GM21390 (cell line): Measurements from ENCODE around the gene HADHA.
"Not testable (repeated sequence)": the region's sequence is repeated elsewhere in the genome, so short reads cannot be mapped to it uniquely, and the experiment has no call there.

Source experiments
- ATAC-seq: cut with Tn5 transposase; IDR thresholded peaks from one replicate; pipeline ENCODE4 v1.9.1; 2021; ENCODE audit not compliant: unreplicated experiment

Gene HADHA

GRCh38 chr2:26244309-26245230, at the start of gene HADHA, which contains the start of gene HADHB:
HADHA (minus strand) TSS chr2:26244632; CDS start chr2:26244596, 36 bp downstream.
HADHB (plus strand) TSS chr2:26244939; CDS start chr2:26254255, 9,316 bp downstream.
- ATAC-seq = peak; percentile 59

GRCh38 chr2:26292646-26293045, 48.2 kb upstream of the HADHA start:
- no peak for ATAC-seq

GRCh38 chr2:26290001-26290400, 45.6 kb upstream of the HADHA start:
- no peak for ATAC-seq

DNA sequence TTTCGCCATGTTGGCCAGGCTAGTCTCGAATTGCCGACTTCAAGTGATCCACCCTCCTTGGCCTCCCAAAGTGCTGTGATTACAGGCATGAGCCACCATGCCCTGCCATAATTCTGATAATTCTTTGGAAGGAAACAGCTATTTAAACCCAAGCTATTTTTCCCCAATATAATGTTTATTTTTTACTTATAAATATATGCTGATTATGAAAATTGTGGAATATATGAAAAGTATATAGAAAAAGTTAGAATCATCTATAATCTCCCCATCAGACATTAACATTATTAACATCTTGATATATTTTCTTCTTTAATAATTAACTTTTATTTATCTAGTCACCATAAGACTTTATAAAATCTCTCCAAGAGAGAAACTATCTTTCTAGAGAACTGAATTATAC, 41.5 kb upstream of the HADHA start:
- ATAC-seq = no peak

DNA sequence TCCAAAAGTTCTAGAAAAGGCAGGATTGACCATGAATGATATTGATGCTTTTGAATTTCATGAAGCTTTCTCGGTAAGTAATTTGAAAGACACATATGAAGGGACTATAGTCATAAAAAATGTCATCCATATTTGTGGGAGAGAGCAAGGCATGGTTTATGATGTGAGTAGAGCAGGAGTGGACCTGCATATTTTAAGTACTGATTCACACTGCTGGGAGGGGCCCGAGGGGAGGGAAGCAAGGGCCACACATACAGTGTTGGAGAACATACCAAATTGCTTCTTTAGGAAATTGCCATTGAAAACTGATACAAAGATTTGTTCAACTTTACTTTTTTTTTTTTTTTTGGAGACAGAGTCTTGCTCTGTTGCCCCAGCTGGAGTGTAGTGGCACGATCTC, 39.7 kb upstream of the HADHA start:
- no peak for ATAC-seq

- no peak for ATAC-seq
Measured at GRCh38 chr2:26283606-26284005, 39.2 kb upstream of the HADHA start.

GRCh38 chr2:26281226-26281625, 36.8 kb upstream of the HADHA start:
- ATAC-seq = no peak

DNA sequence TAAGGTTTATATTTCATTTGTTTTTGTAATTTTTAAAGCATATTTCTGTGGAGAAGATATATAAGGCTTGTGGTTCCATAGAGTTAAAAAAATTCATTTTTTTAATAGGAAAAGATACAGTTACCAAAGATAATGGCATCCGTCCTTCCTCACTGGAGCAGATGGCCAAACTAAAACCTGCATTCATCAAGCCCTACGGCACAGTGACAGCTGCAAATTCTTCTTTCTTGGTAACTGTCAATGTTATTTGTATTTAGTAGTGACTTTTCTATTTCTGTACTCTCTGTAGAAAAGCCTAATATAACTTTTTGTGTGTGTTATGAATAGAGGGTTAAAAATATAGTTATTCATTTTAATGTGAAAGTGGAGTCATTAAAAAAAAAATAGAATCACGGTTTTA, 35.5 kb upstream of the HADHA start:
- no peak for ATAC-seq

- ATAC-seq = no peak
Measured at GRCh38 chr2:26276484-26277227, 32.2 kb upstream of the HADHA start.

DNA sequence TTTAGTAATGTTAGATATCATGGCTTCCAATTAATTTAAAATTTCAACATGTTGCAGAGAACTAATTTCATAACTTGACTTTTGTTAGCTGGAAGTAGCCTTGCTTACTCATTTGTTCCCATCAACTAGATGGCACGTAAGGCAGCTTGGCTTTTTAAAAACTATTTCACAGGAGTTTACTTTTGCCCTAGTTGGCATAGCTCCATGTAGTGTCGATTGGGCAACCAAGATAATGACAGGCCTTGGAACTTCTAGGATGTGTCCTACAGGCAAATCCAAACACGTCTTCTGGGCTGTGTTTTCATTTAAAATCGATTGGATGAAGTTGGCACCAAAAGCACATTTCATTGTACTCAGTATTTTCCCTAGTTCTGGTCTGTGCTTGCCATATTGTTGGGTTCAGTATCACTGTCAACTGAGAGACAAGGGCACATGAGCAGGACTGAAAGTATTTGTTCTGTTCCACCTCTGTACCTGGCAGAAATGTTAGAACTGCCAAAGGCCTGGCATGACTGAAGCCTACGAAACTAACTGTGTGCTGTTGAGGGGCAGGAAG, 29.7 kb upstream of the HADHA start:
- no peak for ATAC-seq

GRCh38 chr2:26273501-26273900, 29.1 kb upstream of the HADHA start:
- no peak for ATAC-seq

- ATAC-seq = no peak
Measured at GRCh38 chr2:26270373-26270772, 25.9 kb upstream of the HADHA start.

GRCh38 chr2:26269571-26270158, 25.2 kb upstream of the HADHA start:
- no peak for ATAC-seq

- not testable (repeated sequence) for ATAC-seq
Measured at GRCh38 chr2:26268670-26269385, 24.4 kb upstream of the HADHA start.

DNA sequence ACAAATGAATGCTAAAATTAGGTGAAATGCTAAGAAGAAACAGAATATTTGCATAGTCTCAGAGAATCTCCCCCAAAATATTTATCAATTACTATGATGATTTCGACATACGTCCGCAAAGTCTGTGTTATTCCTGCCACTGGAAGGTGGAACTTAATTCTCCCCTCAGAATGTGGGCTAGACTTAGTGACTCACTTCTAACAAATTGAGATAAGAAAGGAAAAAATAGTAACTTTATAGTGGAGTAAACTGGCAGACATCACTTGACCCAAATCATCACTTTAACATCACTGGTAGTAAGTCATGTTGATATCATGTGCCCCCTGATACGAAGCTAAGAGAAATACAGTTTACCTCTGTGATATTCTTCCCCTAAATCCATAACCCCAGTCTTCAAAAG, 23.8 kb upstream of the HADHA start:
- ATAC-seq = no peak

DNA sequence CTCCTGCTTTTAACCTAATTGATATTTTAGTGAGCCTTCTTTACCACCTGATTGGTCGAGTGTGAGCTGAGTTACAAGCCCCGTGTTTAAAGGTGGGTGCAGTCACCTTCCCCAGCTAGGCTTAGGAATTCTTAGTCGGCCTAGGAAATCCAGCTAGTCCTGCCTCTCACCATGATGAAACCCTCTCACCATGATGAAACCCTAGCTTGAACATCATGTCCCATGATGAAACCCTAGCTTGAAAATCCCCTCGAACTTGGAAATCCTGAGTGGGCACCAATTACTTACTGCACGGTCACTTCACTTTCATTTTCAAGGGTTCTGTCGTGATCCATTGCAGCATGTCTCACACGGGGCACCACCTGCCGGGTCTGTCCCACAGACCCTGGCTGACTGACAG, 14.4 kb upstream of the HADHA start:
- not testable (repeated sequence) for ATAC-seq

DNA sequence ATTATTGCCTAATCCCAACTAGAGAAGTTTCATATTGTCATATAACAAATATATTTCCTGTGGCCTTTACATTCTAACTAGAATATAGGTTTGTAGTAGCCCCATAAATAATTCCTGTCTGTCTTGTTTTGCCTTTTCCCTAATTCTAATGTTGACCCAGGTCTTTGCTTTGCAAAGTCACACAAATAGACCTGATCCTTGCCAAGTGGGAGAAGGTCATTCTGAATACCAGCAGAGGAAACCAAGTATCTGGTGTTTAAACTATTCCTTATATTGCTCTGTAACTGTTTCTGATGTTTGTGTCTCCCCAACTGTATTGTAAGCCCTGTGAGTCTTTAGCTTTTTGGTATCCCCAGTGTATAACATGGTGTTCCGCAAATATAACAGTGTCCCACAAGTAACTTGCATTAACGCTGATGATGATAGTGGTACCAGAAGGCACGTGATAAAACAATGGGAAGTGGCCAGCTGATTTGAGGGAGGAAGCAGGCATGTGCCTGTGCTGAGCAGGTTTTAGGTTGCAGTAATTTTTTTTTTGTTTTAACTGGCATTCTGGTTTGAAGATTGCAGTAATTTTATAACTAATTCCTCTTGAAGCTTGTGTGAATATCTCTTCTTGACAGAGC, 11.4 kb upstream of the HADHA start:
- ATAC-seq = no peak

DNA sequence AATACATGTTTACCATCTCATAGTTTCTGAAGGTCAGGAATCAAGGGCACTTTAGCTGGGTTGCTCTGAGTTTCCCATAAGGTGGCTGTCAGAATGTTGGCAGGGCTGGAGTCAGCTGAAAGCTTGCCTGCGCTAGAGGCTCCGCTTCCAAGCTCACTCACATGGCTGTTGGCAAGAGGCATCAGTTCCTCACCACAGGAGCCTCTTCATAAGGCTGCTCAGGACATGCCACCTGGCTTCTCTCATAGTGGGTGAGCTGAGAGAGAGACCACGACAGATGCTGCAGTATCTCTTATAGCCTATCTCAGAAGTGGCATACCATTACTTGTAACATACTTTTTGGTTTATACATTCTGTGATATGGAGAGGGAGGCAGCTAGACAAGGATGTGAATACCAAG, 7.5 kb upstream of the HADHA start:
- no peak for ATAC-seq

- ATAC-seq = no peak
Measured at GRCh38 chr2:26249625-26250024, 5.2 kb upstream of the HADHA start.

- ATAC-seq = no peak
Measured at GRCh38 chr2:26246818-26247217, 2.4 kb upstream of the HADHA start.
